Lower leg skin (tissue), 4 donors: ENCODE data around the gene GRIN3A. TPM values are rescaled to one million over a fixed set of nuclear protein-coding genes. Genes with fewer than 3 reads are reported as not detected.

ENCODE experiments used
- DNase-seq, 2 donors: peaks; one replicate each; pipeline ENCODE4 v3.0.0-alpha.2; 2019; ENCODE audit warnings: low spot score in 2 of 2
- H3K4me3 ChIP-seq: fragments of 200-600 bp; sonication (generic); 2 replicates; pipeline ENCODE4 v1.5.1; 2017; ENCODE audit warnings: mild to moderate bottlenecking, low read depth; ENCODE audit not compliant: poor library complexity, severe bottlenecking
- POLR2A ChIP-seq, 2 donors: fragments of 450-650 bp; IDR thresholded peaks; one replicate each; pipeline ENCODE4 v1.6.1; 2016 to 2017; ENCODE audit warnings: antibody characterized with exemption in 2 of 2, mild to moderate bottlenecking in 1 of 2, moderate library complexity in 1 of 2
- WGBS, 2 donors: methylation state at CpG; one replicate each; pipeline ENCODE4 v1.1.5; 2018; 5-methylcytosine and 5-hydroxymethylcytosine counted together
- intact Hi-C: fragments of 100-400 bp; cut with DNase I; formaldehyde crosslinking; loops from one replicate; pipeline ENCODE4 v1.15.0; 2023; ENCODE audit warnings: low total_unique reads
- total RNA-seq, 4 donors: library from RNA; depleted of rRNA; stranded (reverse); fragments of >200 nt; gene quantifications; one replicate each; pipeline ENCODE4 v1.1.0, GENCODE V29; 2016
- TF ChIP-seq, protein P1 (sequence below), 3 donors: fragments of 450-650 bp; IDR thresholded peaks; one replicate each; pipeline ENCODE4 v1.5.1; 2016; ENCODE audit warnings: antibody characterized with exemption in 3 of 3, mild to moderate bottlenecking in 3 of 3, moderate library complexity in 2 of 3

GRIN3A gene
- total RNA-seq, 4 donors from 2014 or later, result not detected

DNA sequence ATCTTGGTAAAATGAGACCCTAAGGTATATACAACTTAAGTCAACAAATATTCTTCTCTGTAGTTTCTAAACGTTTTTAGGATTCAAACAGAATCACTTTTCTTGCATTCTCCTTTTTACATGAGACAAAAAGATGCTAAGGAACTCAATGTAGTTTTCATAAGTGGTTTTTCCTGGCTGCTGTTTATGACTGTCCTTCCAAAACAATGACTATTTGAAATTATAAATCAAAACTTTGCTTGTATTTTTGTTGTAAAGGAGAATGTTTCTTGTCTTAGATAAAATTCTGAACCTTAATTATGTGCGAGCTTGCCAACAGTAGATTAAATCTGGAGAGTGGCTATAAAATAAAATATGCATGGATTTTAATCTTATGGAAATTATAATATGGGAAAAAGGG lies 53.8 kb downstream of the GRIN3A start:
- DNase-seq, result no peak
- intact Hi-C loops, result no loop called here
- 49 to 53% methylated on average over 2 of the region's 2 CpGs for WGBS, 2 donors
- no peak overlapping the region for H3K4me3 ChIP-seq
- no peak for TF ChIP-seq POLR2A (IDR thresholded peaks at IDR 0.05)

DNA sequence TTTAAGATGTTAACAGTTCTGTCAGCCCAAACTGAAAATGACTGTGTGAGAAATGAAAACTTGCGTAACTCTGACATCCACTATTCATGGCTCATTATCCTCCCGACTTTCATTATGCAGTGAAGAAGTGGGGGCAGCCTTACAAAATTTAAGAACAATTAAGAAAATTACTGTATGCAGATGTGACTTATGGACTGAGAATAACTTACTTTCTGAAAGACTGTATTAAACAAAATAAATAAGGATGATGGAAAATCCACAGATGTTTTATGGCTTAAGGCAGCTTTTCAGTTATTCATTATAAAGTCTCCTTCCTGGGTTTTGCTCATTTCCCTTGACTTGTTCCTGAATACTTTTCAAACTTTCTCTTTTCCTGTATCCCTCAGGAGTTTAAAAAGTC lies 55.2 kb downstream of the GRIN3A start:
- intact Hi-C loops, result no loop called here
- TF ChIP-seq, protein P1, sequence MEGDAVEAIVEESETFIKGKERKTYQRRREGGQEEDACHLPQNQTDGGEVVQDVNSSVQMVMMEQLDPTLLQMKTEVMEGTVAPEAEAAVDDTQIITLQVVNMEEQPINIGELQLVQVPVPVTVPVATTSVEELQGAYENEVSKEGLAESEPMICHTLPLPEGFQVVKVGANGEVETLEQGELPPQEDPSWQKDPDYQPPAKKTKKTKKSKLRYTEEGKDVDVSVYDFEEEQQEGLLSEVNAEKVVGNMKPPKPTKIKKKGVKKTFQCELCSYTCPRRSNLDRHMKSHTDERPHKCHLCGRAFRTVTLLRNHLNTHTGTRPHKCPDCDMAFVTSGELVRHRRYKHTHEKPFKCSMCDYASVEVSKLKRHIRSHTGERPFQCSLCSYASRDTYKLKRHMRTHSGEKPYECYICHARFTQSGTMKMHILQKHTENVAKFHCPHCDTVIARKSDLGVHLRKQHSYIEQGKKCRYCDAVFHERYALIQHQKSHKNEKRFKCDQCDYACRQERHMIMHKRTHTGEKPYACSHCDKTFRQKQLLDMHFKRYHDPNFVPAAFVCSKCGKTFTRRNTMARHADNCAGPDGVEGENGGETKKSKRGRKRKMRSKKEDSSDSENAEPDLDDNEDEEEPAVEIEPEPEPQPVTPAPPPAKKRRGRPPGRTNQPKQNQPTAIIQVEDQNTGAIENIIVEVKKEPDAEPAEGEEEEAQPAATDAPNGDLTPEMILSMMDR (IDR thresholded peaks at IDR 0.05), result no peak
- TF ChIP-seq POLR2A (IDR thresholded peaks at IDR 0.05), result no peak
- no peak overlapping the region for H3K4me3 ChIP-seq
- DNase-seq, result no peak
- 65 to 79% methylated on average over 2 of the region's 2 CpGs for WGBS, 2 donors

DNA sequence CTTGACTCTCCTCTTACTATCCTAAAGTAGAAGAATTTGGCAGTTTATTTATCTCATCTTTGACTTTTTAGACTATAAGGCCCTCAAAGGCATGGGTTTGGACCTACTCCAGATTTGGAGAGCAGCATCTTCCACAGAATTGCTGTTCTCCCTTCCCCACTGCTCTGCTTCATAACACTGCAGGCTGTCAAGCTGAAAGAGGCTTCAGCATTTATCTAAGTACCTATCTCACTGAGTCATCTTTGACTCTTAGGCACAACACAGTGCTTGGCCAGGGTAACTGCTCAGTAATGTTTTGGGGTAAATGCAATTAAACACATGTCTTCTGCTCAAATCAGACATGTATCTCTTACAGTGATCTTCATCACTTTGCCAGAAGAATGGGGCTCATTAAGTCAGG lies 60.6 kb downstream of the GRIN3A start:
- TF ChIP-seq POLR2A (IDR thresholded peaks at IDR 0.05), result no peak
- TF ChIP-seq, protein P1 (IDR thresholded peaks at IDR 0.05), result no peak
- intact Hi-C loops, result no loop called here
- DNase-seq, result no peak
- H3K4me3 ChIP-seq, result no peak overlapping the region

GRCh38 chr9:101675341-101675740 lies 63.1 kb downstream of the GRIN3A start:
- TF ChIP-seq POLR2A (IDR thresholded peaks at IDR 0.05), result no peak
- TF ChIP-seq, protein P1 (IDR thresholded peaks at IDR 0.05), result no peak
- no peak for DNase-seq
- WGBS, 2 donors, result 46 to 47% methylated on average over 1 of the region's 1 CpG
- H3K4me3 ChIP-seq, result no peak overlapping the region
- intact Hi-C loops, result no loop called here

- TF ChIP-seq, protein P1 (IDR thresholded peaks at IDR 0.05), result no peak
- TF ChIP-seq POLR2A (IDR thresholded peaks at IDR 0.05), result no peak
- H3K4me3 ChIP-seq, result no peak overlapping the region
- WGBS, 2 donors, result 62 to 68% methylated on average over 1 of the region's 1 CpG
- intact Hi-C loops, result no loop called here
- no peak for DNase-seq
These were observed 64.3 kb downstream of the GRIN3A start for GRCh38 chr9:101674165-101674564.

- no peak overlapping the region for H3K4me3 ChIP-seq
- intact Hi-C loops, result no loop called here
- TF ChIP-seq, protein P1 (IDR thresholded peaks at IDR 0.05), result no peak
- no peak for TF ChIP-seq POLR2A (IDR thresholded peaks at IDR 0.05)
- no peak for DNase-seq
- WGBS, 2 donors, result 64 to 65% methylated on average over 2 of the region's 2 CpGs
These were observed 64.8 kb downstream of the GRIN3A start for GRCh38 chr9:101673642-101674041.
